Activated CD8-positive, alpha-beta T cell treated with anti-CD3 and anti-CD28 coated beads for 36 hours (primary cell): ENCODE data around the gene CLIC6. TPM values are rescaled to one million over a fixed set of nuclear protein-coding genes. Genes with fewer than 3 reads are reported as not detected.

Experiments
- ATAC-seq: fragments of 200-7000 bp; cut with Tn5 transposase; one replicate; pipeline ENCODE4 v1.10.0; 2021; ENCODE audit warnings: mild to moderate bottlenecking, moderate library complexity
- CTCF ChIA-PET: fragments of 350-600 bp; sonication (Branson Sonifier 250); formaldehyde crosslinking; loops from one replicate; lab custom pipeline; 2021; ENCODE audit warnings: antibody characterized with exemption; lab: Charles Lee
- POLR2A ChIA-PET: fragments of 350-600 bp; sonication (Branson Sonifier 250); formaldehyde crosslinking; loops from one replicate; lab custom pipeline; 2021; ENCODE audit warnings: antibody characterized with exemption; lab: Charles Lee
- DNase-seq: peaks from one replicate; pipeline ENCODE4 v3.0.0-alpha.2; 2020
- H3K27ac Mint-ChIP-seq: one replicate; pipeline ENCODE4 v1.8.0; 2021; ENCODE audit warnings: mild to moderate bottlenecking, mixed read lengths
- H3K27me3 Mint-ChIP-seq: one replicate; pipeline ENCODE4 v1.8.0; 2021; ENCODE audit warnings: mixed read lengths
- H3K36me3 Mint-ChIP-seq: one replicate; pipeline ENCODE4 v1.8.0; 2021; ENCODE audit warnings: low read depth, mixed read lengths
- H3K4me1 Mint-ChIP-seq: one replicate; pipeline ENCODE4 v1.8.0; 2021; ENCODE audit warnings: low read depth, mixed read lengths
- H3K4me3 Mint-ChIP-seq: one replicate; pipeline ENCODE4 v1.8.0; 2021; ENCODE audit warnings: mild to moderate bottlenecking, moderate library complexity, mixed read lengths
- H3K9me3 Mint-ChIP-seq: one replicate; pipeline ENCODE4 v1.8.0; 2021; ENCODE audit warnings: mixed read lengths
- CTCF ChIP-seq: fragments of 200-600 bp; IDR thresholded peaks from one replicate; pipeline ENCODE4 v1.8.0; 2022; ENCODE audit warnings: antibody characterized with exemption, mild to moderate bottlenecking
- intact Hi-C: fragments of 100-400 bp; cut with micrococcal nuclease; formaldehyde crosslinking; loops from one replicate; pipeline ENCODE4 v1.10.0; 2022
- total RNA-seq, 2 experiments: library from RNA; stranded (reverse); gene quantifications; one replicate each; pipeline ENCODE4 v1.2.3, GENCODE V29; 2021

CLIC6 gene
- total RNA-seq, 2 experiments from 2014 or later, result 0.54 to 0.58 TPM

GRCh38 chr21:34698270-34699015 is 29.6 kb downstream of the CLIC6 start:
- TF ChIP-seq CTCF, result no peak
- H3K9me3 Mint-ChIP-seq, result no peaks in the 10 kb centered on the region
- H3K27me3 Mint-ChIP-seq, result no peaks in the 10 kb centered on the region
- POLR2A ChIA-PET, result no interaction called here
- H3K4me3 Mint-ChIP-seq, result no peak overlapping the region
- intact Hi-C loops, result no loop called here
- no peak for ATAC-seq
- no peak for DNase-seq
- CTCF ChIA-PET, result no interaction called here
- no peak overlapping the region for H3K27ac Mint-ChIP-seq
- H3K36me3 Mint-ChIP-seq, result no peaks in the 10 kb centered on the region
- H3K4me1 Mint-ChIP-seq, result peaks cover 2% of the 10 kb centered on the region

- no peak overlapping the region for H3K27ac Mint-ChIP-seq
- DNase-seq, result no peak
- CTCF ChIA-PET, result interaction anchor here (1.7 kb wide), 1 partner anchor 8 kb away, joined by 6 read pairs; no protein-coding TSS in a partner anchor
Observed at GRCh38 chr21:34700605-34701004, 31.8 kb downstream of the CLIC6 start.

GRCh38 chr21:34701726-34702125 is 32.9 kb downstream of the CLIC6 start:
- DNase-seq (no peak), ATAC-seq (no peak)
- no peak overlapping the region for H3K4me3 Mint-ChIP-seq
- H3K36me3 Mint-ChIP-seq, result no peaks in the 10 kb centered on the region
- H3K4me1 Mint-ChIP-seq, result peaks cover 5% of the 10 kb centered on the region
- ChIA-PET POLR2A (no interaction called here), CTCF (interaction anchor here (1.7 kb wide), 1 partner anchor 9 kb away, joined by 6 read pairs; no protein-coding TSS in a partner anchor)
- H3K27me3 Mint-ChIP-seq, result peaks cover 4% of the 10 kb centered on the region
- H3K9me3 Mint-ChIP-seq, result no peaks in the 10 kb centered on the region
- no peak for TF ChIP-seq CTCF
- H3K27ac Mint-ChIP-seq, result no peak overlapping the region
- intact Hi-C loops, result no loop called here

More at GRCh38 chr21:34700605-34701004, 31.8 kb downstream of the CLIC6 start:
- Mint-ChIP-seq H3K9me3 (no peaks in the 10 kb centered on the region), H3K4me3 (no peak overlapping the region), H3K4me1 (no peaks in the 10 kb centered on the region), H3K27me3 (peaks cover 4% of the 10 kb centered on the region), H3K36me3 (no peaks in the 10 kb centered on the region)
- ATAC-seq, result no peak
- TF ChIP-seq CTCF, result no peak
- POLR2A ChIA-PET, result no interaction called here
- intact Hi-C loops, result no loop called here

GRCh38 chr21:34702341-34703170 is 33.8 kb downstream of the CLIC6 start:
- POLR2A ChIA-PET, result no interaction called here
- H3K4me1 Mint-ChIP-seq, result peaks cover 13% of the 10 kb centered on the region
- no peak for DNase-seq
- H3K9me3 Mint-ChIP-seq, result no peaks in the 10 kb centered on the region
- peaks cover 4% of the 10 kb centered on the region for H3K27me3 Mint-ChIP-seq
- H3K4me3 Mint-ChIP-seq, result no peak overlapping the region
- intact Hi-C loops, result no loop called here
- no peak overlapping the region for H3K27ac Mint-ChIP-seq
- no peak for ATAC-seq
- TF ChIP-seq CTCF, result no peak
- no peaks in the 10 kb centered on the region for H3K36me3 Mint-ChIP-seq
- CTCF ChIA-PET, result interaction anchor here (1.7 kb wide), 1 partner anchor 9 kb away, joined by 6 read pairs; no protein-coding TSS in a partner anchor
